ENCODE data around the gene GK2.

The GK2 gene

DNA sequence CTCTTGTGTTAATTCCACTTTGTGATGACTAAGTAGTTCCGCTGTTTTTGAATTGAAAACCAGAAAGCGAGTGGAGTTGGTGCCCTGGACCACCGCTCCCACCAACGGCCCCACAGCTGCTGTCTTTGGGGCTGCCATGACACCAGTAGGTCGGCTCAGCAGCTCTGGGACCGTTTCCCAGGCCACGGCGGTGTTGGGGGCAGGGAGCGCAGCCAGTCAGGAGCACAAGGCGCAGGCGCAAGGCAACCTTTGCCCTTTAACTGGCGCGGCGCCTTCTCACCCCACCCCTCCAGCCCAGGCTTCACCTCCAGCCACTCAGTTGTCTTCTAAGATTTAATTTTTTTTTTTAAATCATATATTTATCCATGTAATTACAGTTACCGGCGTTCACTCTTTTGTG, at the start of gene GK2:
Gene GK2 (minus strand): TSS at position 166 of the 400 bp plus-strand sequence. CDS start 28 bp downstream, at position 138.
- no peak within 1 kb of the TSS for H3K4me3 ChIP-seq (ENCODE audit: low read length)
- TF ChIP-seq, protein P1, sequence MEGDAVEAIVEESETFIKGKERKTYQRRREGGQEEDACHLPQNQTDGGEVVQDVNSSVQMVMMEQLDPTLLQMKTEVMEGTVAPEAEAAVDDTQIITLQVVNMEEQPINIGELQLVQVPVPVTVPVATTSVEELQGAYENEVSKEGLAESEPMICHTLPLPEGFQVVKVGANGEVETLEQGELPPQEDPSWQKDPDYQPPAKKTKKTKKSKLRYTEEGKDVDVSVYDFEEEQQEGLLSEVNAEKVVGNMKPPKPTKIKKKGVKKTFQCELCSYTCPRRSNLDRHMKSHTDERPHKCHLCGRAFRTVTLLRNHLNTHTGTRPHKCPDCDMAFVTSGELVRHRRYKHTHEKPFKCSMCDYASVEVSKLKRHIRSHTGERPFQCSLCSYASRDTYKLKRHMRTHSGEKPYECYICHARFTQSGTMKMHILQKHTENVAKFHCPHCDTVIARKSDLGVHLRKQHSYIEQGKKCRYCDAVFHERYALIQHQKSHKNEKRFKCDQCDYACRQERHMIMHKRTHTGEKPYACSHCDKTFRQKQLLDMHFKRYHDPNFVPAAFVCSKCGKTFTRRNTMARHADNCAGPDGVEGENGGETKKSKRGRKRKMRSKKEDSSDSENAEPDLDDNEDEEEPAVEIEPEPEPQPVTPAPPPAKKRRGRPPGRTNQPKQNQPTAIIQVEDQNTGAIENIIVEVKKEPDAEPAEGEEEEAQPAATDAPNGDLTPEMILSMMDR (conservative IDR thresholded peaks at IDR 0.05; ENCODE audit: low read depth, low read length), result no peak
- DNase-seq (ENCODE audit: low read depth), result no peak

DNA sequence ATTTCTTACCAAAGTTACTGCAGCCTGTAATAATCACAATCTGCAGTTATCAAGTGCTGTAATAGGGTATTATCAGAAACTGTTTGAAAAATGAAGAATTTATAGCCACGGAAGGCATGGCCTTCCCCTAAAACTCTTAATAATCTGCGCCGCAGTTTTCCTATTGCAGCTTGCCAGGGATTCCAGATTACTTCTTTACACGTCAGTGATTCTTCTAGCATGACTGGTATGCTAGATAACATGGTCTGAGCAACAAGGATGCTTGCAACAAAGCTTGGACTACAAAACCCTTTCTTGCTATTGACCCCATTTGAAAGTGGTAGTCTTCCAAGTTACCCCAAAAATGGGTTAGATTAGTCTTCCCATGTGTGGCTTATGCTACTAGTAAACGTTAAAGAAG, 47.2 kb upstream of the GK2 start:
- TF ChIP-seq, protein P1 (conservative IDR thresholded peaks at IDR 0.05; ENCODE audit: low read depth, low read length), result no peak
- H3K4me3 ChIP-seq (ENCODE audit: low read length), result no peak overlapping the region
- DNase-seq (ENCODE audit: low read depth), result no peak

DNA sequence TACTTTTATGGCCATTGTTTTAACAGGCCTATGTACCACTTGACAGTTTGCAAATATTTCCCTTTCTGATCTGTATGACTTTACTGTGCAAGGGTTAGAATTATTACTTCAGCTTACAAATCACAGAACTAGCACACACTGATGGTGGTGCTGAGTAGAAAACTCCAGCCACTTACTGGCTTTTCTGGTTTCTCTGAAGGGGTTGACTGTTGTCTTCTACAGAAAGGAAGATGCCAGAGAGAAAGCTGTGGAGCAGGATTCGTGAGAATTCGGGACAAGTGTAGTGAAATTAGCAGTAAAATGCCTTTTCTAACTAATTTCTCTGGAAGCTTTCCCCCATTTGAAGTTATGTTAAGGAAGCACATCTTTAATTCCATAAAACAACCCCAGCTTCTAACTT, 46.6 kb upstream of the GK2 start:
- DNase-seq (ENCODE audit: low read depth), result no peak
- no peak overlapping the region for H3K4me3 ChIP-seq (ENCODE audit: low read length)
- TF ChIP-seq, protein P1 (conservative IDR thresholded peaks at IDR 0.05; ENCODE audit: low read depth, low read length), result no peak

DNA sequence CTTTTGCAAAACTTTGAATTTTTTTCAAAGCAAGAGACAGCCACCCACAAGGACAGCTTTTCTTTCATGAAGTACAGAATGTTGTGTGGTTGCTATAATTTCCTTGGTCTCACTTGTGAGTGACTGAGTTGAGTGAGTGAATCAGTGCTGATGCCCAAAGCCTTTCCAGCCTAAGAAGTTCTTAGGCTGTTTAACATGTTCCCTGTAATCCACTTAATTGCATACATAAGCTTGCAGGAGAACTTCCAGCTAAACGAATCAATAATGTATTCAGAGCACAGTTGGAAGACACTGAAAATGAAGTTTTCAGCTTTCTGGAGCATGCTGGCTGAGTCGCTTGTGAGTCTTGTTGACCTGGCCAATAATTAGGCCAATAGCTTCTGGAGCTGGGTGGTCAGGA, 42.0 kb upstream of the GK2 start:
- peak; percentile 34 for DNase-seq (ENCODE audit: low read depth)
- TF ChIP-seq, protein P1 (conservative IDR thresholded peaks at IDR 0.05; ENCODE audit: low read depth, low read length), result no peak

DNA sequence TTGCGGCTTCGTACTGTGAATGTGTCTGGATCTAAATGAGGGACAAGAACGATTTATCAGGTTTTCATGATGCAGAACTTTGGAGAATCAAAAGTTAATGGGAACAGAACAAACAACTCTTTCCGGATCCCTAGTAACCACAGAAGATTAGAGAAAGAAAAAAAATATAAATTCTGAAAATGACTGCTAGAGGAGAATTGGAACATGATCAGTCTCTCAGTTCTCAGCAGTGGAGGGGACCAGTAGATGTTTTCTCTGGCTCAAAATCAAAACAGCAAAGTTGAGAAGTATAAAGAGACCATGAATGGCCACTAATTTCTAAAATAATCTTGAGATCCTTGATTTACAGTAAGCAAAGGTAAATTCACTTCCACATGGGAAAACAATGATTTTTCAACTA, 38.1 kb upstream of the GK2 start:
- TF ChIP-seq, protein P1 (conservative IDR thresholded peaks at IDR 0.05; ENCODE audit: low read depth, low read length), result no peak
- H3K4me3 ChIP-seq (ENCODE audit: low read length), result no peak overlapping the region
- DNase-seq (ENCODE audit: low read depth), result no peak

More for the DNA sequence above, 42.0 kb upstream of the GK2 start:
- H3K4me3 ChIP-seq (ENCODE audit: low read length), result no peak overlapping the region

DNA sequence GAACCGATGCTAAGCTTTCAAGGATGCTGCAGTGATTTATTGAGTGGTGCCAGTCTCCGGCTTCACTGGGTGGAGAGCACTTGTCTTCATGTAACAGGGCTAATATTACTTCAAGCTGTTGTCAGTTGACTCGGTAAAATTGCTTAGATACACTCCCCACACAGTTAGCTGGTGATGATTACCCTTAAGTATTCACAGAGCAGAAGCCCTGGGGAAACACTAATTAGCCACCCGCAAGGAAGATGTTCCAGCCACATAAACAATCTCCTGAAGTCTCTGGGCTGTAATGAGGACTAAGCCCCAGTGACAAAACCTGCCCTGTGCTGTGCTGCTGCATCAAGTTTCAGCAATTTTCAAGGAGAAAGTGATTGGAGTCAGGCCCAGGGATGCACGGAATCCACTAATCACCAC, 37.3 kb upstream of the GK2 start:
- DNase-seq (ENCODE audit: low read depth), result no peak
- no peak overlapping the region for H3K4me3 ChIP-seq (ENCODE audit: low read length)
- TF ChIP-seq, protein P1 (conservative IDR thresholded peaks at IDR 0.05; ENCODE audit: low read depth, low read length), result no peak

DNA sequence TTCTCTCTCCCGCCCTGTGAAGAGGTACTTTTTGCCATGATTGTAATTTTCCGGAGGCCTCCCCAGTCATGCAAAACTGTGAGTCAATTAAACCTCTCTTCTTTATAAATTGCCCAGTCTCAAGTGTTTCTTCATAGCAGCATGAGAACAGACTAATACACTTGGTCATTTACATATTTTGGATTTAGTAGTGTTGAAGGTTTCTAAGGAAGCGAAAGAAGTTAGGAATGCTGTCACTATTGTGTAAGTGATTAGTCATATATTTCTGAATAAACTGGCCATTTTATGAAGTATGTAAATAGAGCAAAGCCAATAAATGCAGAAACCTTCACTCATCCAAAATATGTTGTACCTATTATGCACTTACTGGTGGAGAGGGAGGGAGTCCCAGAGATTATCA, 34.4 kb upstream of the GK2 start:
- H3K4me3 ChIP-seq (ENCODE audit: low read length), result no peak overlapping the region
- DNase-seq (ENCODE audit: low read depth), result no peak
- TF ChIP-seq, protein P1 (conservative IDR thresholded peaks at IDR 0.05; ENCODE audit: low read depth, low read length), result no peak
